ENCODE measurements around the gene ARFGAP3.

DNA sequence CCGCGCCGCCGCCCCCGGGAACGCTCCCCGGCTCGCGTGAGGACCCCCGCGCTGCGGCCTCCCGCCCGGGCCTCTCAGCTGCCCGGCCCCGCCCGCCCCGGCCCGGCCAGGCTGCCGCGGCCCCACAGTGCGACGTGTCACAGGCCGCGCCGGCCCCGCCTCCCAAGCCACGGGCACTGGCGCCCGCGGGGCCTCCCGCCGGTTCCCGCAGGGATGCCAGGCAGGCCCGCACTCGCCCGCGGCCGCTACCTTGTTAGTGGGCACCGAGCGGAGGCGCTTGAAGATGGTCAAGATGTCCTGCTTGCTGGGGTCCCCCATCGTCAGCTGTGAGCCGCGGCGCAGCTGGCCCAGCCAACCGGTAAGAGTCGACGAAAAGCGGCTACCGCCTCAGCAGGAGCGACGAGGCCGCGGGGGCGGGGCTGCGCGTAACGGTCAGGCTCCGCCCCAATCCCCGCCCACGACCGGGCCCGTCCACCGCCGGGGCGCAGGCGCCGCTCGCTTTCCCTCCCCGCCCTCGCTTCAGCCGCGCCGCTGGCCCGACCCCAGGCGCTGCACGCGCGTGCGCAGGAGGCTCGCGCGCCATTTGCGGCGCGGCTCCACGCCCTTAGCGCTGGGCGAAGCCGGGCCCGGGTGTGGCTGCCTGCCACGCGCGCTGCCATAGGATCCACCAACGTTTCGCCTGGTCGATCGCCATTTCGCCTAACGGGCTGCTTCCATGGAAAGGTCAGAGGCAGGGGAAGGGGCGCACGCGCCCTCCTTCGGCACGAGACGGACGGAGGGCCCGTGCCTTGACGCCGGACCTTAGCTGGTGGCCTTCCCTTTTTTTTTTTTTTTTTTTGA lies at the start of gene ARFGAP3:
- TF ChIP-seq, protein P1, sequence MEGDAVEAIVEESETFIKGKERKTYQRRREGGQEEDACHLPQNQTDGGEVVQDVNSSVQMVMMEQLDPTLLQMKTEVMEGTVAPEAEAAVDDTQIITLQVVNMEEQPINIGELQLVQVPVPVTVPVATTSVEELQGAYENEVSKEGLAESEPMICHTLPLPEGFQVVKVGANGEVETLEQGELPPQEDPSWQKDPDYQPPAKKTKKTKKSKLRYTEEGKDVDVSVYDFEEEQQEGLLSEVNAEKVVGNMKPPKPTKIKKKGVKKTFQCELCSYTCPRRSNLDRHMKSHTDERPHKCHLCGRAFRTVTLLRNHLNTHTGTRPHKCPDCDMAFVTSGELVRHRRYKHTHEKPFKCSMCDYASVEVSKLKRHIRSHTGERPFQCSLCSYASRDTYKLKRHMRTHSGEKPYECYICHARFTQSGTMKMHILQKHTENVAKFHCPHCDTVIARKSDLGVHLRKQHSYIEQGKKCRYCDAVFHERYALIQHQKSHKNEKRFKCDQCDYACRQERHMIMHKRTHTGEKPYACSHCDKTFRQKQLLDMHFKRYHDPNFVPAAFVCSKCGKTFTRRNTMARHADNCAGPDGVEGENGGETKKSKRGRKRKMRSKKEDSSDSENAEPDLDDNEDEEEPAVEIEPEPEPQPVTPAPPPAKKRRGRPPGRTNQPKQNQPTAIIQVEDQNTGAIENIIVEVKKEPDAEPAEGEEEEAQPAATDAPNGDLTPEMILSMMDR (IDR thresholded peaks at IDR 0.05), result no peak
- TF ChIP-seq POLR2AphosphoS5 (IDR thresholded peaks at IDR 0.05; ENCODE audit: low read depth, low read length), result 0 out of 2 replicates have a peak, but pooled peaks have one; percentile 46
- TF ChIP-seq, protein P2, sequence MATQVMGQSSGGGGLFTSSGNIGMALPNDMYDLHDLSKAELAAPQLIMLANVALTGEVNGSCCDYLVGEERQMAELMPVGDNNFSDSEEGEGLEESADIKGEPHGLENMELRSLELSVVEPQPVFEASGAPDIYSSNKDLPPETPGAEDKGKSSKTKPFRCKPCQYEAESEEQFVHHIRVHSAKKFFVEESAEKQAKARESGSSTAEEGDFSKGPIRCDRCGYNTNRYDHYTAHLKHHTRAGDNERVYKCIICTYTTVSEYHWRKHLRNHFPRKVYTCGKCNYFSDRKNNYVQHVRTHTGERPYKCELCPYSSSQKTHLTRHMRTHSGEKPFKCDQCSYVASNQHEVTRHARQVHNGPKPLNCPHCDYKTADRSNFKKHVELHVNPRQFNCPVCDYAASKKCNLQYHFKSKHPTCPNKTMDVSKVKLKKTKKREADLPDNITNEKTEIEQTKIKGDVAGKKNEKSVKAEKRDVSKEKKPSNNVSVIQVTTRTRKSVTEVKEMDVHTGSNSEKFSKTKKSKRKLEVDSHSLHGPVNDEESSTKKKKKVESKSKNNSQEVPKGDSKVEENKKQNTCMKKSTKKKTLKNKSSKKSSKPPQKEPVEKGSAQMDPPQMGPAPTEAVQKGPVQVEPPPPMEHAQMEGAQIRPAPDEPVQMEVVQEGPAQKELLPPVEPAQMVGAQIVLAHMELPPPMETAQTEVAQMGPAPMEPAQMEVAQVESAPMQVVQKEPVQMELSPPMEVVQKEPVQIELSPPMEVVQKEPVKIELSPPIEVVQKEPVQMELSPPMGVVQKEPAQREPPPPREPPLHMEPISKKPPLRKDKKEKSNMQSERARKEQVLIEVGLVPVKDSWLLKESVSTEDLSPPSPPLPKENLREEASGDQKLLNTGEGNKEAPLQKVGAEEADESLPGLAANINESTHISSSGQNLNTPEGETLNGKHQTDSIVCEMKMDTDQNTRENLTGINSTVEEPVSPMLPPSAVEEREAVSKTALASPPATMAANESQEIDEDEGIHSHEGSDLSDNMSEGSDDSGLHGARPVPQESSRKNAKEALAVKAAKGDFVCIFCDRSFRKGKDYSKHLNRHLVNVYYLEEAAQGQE (IDR thresholded peaks at IDR 0.05; ENCODE audit: insufficient read depth in 1 of 2, low read depth in 2 of 2, low read length in 1 of 2), result no peak
